H1 (cell line): Measurements from ENCODE around the gene KCNK3. TPM values are rescaled to one million over a fixed set of nuclear protein-coding genes. Genes with fewer than 3 reads are reported as not detected.
A peak's percentile ranks its signal among the peaks of the same experiment; 100 is the strongest.

ENCODE experiments used
- CTCF ChIA-PET: fragments of 300-600 bp; sonication (Branson Sonifier 250); formaldehyde crosslinking; loops from one replicate; lab custom pipeline; 2021; ENCODE audit not compliant: partially characterized antibody; lab: Charles Lee
- POLR2A ChIA-PET: fragments of 300-600 bp; sonication (Branson Sonifier 250); formaldehyde crosslinking; loops from one replicate; lab custom pipeline; 2021; ENCODE audit warnings: inconsistent platforms; ENCODE audit not compliant: partially characterized antibody; lab: Charles Lee
- DNase-seq, 2 experiments: peaks; one replicate each; pipeline versions ENCODE4 v3.0.0 to v3.0.0-alpha.2; 2010 to 2022; ENCODE audit warnings: low spot score in 2 of 2, low read depth in 1 of 2, mixed read lengths in 1 of 2
- FAIRE-seq: peaks from 2 replicates; lab custom pipeline; 2011; peaks lifted over from hg19 to GRCh38; lab: Jason Lieb, UNC
- H2AFZ ChIP-seq: 2 replicates; pipeline ENCODE4 v1.8.1; 2012; ENCODE audit warnings: low read length, inconsistent platforms
- H2AK5ac ChIP-seq: 2 replicates; pipeline ENCODE4 v1.6.1; 2013; ENCODE audit warnings: low read depth, low read length
- H2BK120ac ChIP-seq: replicated peaks from 2 replicates; pipeline ENCODE3; 2013; ENCODE audit warnings: low read depth, low read length, inconsistent platforms
- H2BK12ac ChIP-seq: 2 replicates; pipeline ENCODE4 v1.6.1; 2013; ENCODE audit warnings: low read depth, low read length
- H2BK15ac ChIP-seq: 2 replicates; pipeline ENCODE4 v1.6.1; 2013; ENCODE audit warnings: low read length
- H2BK20ac ChIP-seq: 2 replicates; pipeline ENCODE4 v1.6.1; 2013; ENCODE audit warnings: low read length
- H2BK5ac ChIP-seq: 2 replicates; pipeline ENCODE4 v1.6.1; 2013; ENCODE audit warnings: low read depth, low read length
- H3K14ac ChIP-seq: 2 replicates; pipeline ENCODE4 v1.6.1; 2013; ENCODE audit warnings: inconsistent platforms; ENCODE audit not compliant: insufficient read length
- H3K18ac ChIP-seq: 2 replicates; pipeline ENCODE4 v1.6.1; 2013; ENCODE audit warnings: low read length; ENCODE audit errors: extremely low read depth
- H3K23ac ChIP-seq: 2 replicates; pipeline ENCODE4 v1.6.1; 2013; ENCODE audit warnings: inconsistent platforms; ENCODE audit not compliant: insufficient read length
- H3K23me2 ChIP-seq: 2 replicates; pipeline ENCODE4 v1.6.1; 2013; ENCODE audit warnings: low read depth, low read length
- H3K27ac ChIP-seq: 2 replicates; pipeline ENCODE4 v1.6.1; 2011; ENCODE audit warnings: low read depth, low read length, inconsistent platforms
- H3K27me3 ChIP-seq, 4 experiments: replicated peaks in 1 of 4; 1 replicate in 1 of 4; 2 replicates in 3 of 4; pipeline versions ENCODE4 v1.6.1 to v1.8.1; 2011 to 2013; ENCODE audit warnings: low read length in 3 of 4, mild to moderate bottlenecking in 3 of 4, inconsistent platforms in 2 of 4, mixed read lengths in 2 of 4, moderate library complexity in 1 of 4; ENCODE audit not compliant: control insufficient read depth in 3 of 4, insufficient read depth in 3 of 4; ENCODE audit errors: extremely low read depth in 1 of 4
- H3K36me3 ChIP-seq, 4 experiments: 2 replicates each; pipeline versions ENCODE4 v1.6.1 to v1.8.1; 2011 to 2013; ENCODE audit warnings: mild to moderate bottlenecking in 4 of 4, low read length in 3 of 4, moderate library complexity in 2 of 4, control low read depth in 1 of 4, inconsistent platforms in 1 of 4; ENCODE audit not compliant: insufficient read depth in 4 of 4, control insufficient read depth in 2 of 4
- H3K4ac ChIP-seq: replicated peaks from 2 replicates; pipeline ENCODE3; 2013; ENCODE audit warnings: low read length, low read depth, mixed read lengths, inconsistent platforms; ENCODE audit not compliant: insufficient read length
- H3K4me1 ChIP-seq, 4 experiments: replicated peaks in 1 of 4; 1 replicate in 1 of 4; 2 replicates in 3 of 4; pipeline versions ENCODE4 v1.6.1 to v1.8.1; 2011 to 2013; ENCODE audit warnings: low read length in 3 of 4, inconsistent platforms in 2 of 4, mixed read lengths in 1 of 4; ENCODE audit not compliant: insufficient read depth in 4 of 4, control insufficient read depth in 3 of 4
- H3K4me2 ChIP-seq, 2 experiments: 2 replicates each; pipeline versions ENCODE4 v1.6.1 to v1.8.1; 2011 to 2013; ENCODE audit warnings: low read depth in 2 of 2, low read length in 2 of 2, control low read depth in 1 of 2, inconsistent platforms in 1 of 2, mild to moderate bottlenecking in 1 of 2; ENCODE audit not compliant: insufficient read depth in 1 of 2
- H3K4me3 ChIP-seq, 4 experiments: fragments of 200-600, 300-600 bp in 1 of 4; sonication (generic), shearing (Covaris generic), sonication (Bioruptor Twin) in 1 of 4; 2 replicates each; pipeline versions ENCODE4 v1.5.1 to v1.8.1; 2011 to 2016; ENCODE audit warnings: low read length in 4 of 4, low read depth in 3 of 4, control low read depth in 2 of 4, inconsistent platforms in 2 of 4, mild to moderate bottlenecking in 2 of 4, mixed read lengths in 1 of 4, moderate library complexity in 1 of 4; ENCODE audit not compliant: insufficient read depth in 2 of 4; ENCODE audit errors: extremely low read depth in 1 of 4
- H3K56ac ChIP-seq: replicated peaks from 2 replicates; pipeline ENCODE3; 2013; ENCODE audit warnings: low read depth, mild to moderate bottlenecking, mixed read lengths, low read length, inconsistent platforms; ENCODE audit not compliant: insufficient read length
- H3K79me1 ChIP-seq: 2 replicates; pipeline ENCODE4 v1.6.1; 2013; ENCODE audit warnings: low read depth, low read length, control low read depth
- H3K79me2 ChIP-seq, 2 experiments: 2 replicates each; pipeline versions ENCODE4 v1.6.1 to v1.8.1; 2012 to 2013; ENCODE audit warnings: low read length in 2 of 2, mild to moderate bottlenecking in 2 of 2, inconsistent platforms in 1 of 2; ENCODE audit not compliant: insufficient read depth in 2 of 2, control insufficient read depth in 1 of 2
- H3K9ac ChIP-seq, 4 experiments: replicated peaks in 1 of 4; 1 replicate in 1 of 4; 2 replicates in 3 of 4; pipeline versions ENCODE4 v1.6.1 to v1.8.1; 2011 to 2013; ENCODE audit warnings: low read depth in 3 of 4, low read length in 3 of 4, control low read depth in 2 of 4, mild to moderate bottlenecking in 2 of 4, moderate library complexity in 2 of 4, inconsistent platforms in 1 of 4; ENCODE audit errors: extremely low read depth in 1 of 4
- H3K9me3 ChIP-seq, 2 experiments: 2 replicates each; pipeline versions ENCODE4 v1.6.1 to v1.8.1; 2012 to 2013; ENCODE audit warnings: mild to moderate bottlenecking in 2 of 2, moderate library complexity in 2 of 2, control low read depth in 1 of 2, inconsistent platforms in 1 of 2, low read depth in 1 of 2, low read length in 1 of 2, mixed read lengths in 1 of 2; ENCODE audit not compliant: insufficient read depth in 2 of 2
- H4K20me1 ChIP-seq, 2 experiments: replicated peaks in 1 of 2; 2 replicates each; pipeline versions ENCODE3 to v1.8.1; 2011 to 2013; ENCODE audit warnings: inconsistent platforms in 2 of 2, low read length in 2 of 2, mild to moderate bottlenecking in 1 of 2; ENCODE audit not compliant: insufficient read depth in 2 of 2, control insufficient read depth in 1 of 2
- H4K5ac ChIP-seq: 2 replicates; pipeline ENCODE4 v1.6.1; 2013; ENCODE audit warnings: low read length, low read depth, mixed read lengths, inconsistent platforms; ENCODE audit not compliant: insufficient read length
- H4K8ac ChIP-seq: 2 replicates; pipeline ENCODE4 v1.8.0; 2013; ENCODE audit warnings: mild to moderate bottlenecking, moderate library complexity, low read length, inconsistent platforms; ENCODE audit not compliant: insufficient read depth; ENCODE audit errors: extremely low read depth
- H4K91ac ChIP-seq: replicated peaks from 2 replicates; pipeline ENCODE3; 2013; ENCODE audit warnings: low read length, mixed read lengths, inconsistent platforms; ENCODE audit not compliant: insufficient read length
- ASH2L ChIP-seq: fragments of 200-600, 300-600 bp; sonication (generic); IDR thresholded peaks from one replicate; pipeline ENCODE4 v1.7.1; 2017; ENCODE audit warnings: low read length
- EZH2 ChIP-seq: fragments of 200-600 bp; sonication (generic); IDR thresholded peaks from 2 replicates; pipeline ENCODE4 v1.7.1; 2012; ENCODE audit warnings: low read depth, mild to moderate bottlenecking, moderate library complexity, low read length, inconsistent platforms; ENCODE audit not compliant: severe bottlenecking
- JUND ChIP-seq: IDR thresholded peaks from 2 replicates; pipeline ENCODE4 v1.6.1; 2011; ENCODE audit warnings: mild to moderate bottlenecking, improper control_type of control experiment, low read length
- KDM5A ChIP-seq: fragments of 200-600 bp; IDR thresholded peaks from 2 replicates; pipeline ENCODE4 v1.7.1; 2012; ENCODE audit warnings: mild to moderate bottlenecking, low read length, inconsistent platforms, mixed read lengths
- NRF1 ChIP-seq: IDR thresholded peaks from 2 replicates; pipeline ENCODE4 v1.6.1; 2011; ENCODE audit warnings: mild to moderate bottlenecking, low read depth, low read length, improper control_type of control experiment
- SUZ12 ChIP-seq: fragments of 200-600 bp; sonication (generic); IDR thresholded peaks from 2 replicates; pipeline ENCODE4 v1.6.1; 2012; ENCODE audit warnings: mild to moderate bottlenecking, inconsistent platforms, low read length, moderate library complexity, mixed read lengths
- TAF1 ChIP-seq: IDR thresholded peaks from 2 replicates; pipeline ENCODE4 v1.6.1; 2011; ENCODE audit warnings: mild to moderate bottlenecking, low read depth, low read length
- TCF12 ChIP-seq: IDR thresholded peaks from 2 replicates; pipeline ENCODE4 v1.6.1; 2011; ENCODE audit warnings: low read depth, mild to moderate bottlenecking, low read length
- WGBS, 2 experiments: shearing (Covaris generic) in 1 of 2; methylation state at CpG; one replicate each; pipeline versions ENCODE4 v1.1.6 to v1.1.7; 2013 to 2015; ENCODE audit warnings: low lambda C conversion rate in 2 of 2, mixed read lengths in 2 of 2, inconsistent platforms in 1 of 2, low coverage in 1 of 2, missing lambda C conversion rate in 1 of 2; ENCODE audit not compliant: insufficient replicate concordance in 2 of 2, insufficient coverage in 1 of 2, insufficient read length in 1 of 2; ENCODE audit errors: extremely low coverage in 1 of 2, missing lambda C conversion rate in 1 of 2; 5-methylcytosine and 5-hydroxymethylcytosine counted together
- polyA plus RNA-seq, 7 experiments: library from polyadenylated mRNA; depleted of rRNA in 3 of 7; stranded (reverse) in 5 of 7; unstranded in 2 of 7; fragments of >200 nt in 5 of 7; fragments of 200-250 nt in 2 of 7; gene quantifications; 1 replicate in 5 of 7; 2 replicates in 1 of 7; 4 replicates in 1 of 7; pipeline versions ENCODE4 v1.2.1 to v1.2.3, GENCODE V29; 2011 to 2013; ENCODE audit warnings: missing spikeins in 2 of 7, mixed read lengths in 2 of 7
- total RNA-seq: library from RNA; stranded (reverse); fragmentation: NEBNext Ultra II Directional; extraction: Animal tissue kit (Norgen Biotek cat#: 25700); gene quantifications from 2 replicates; pipeline ENCODE4 v1.2.1, GENCODE V29; 2021

Gene KCNK3
- total and polyA plus RNA-seq, 2 of the 8 experiments (the other 6 are each of a cell fraction or from before 2014, with no cell fraction given) = 0.29 to 0.30 TPM

- Histone ChIP-seq H4K8ac (no peak overlapping the region), H3K27me3 (peaks cover 0 to 6% (median 0%) of the 10 kb centered on the region in 4 experiments; a peak in 2 of 7 replicates), H3K9me3 (no peaks in the 10 kb centered on the region), H3K4ac (no peak overlapping the region), H2AK5ac (no peak overlapping the region), H3K4me1 (peaks cover 0 to 16% (median 10%) of the 10 kb centered on the region in 4 experiments; a peak in 6 of 7 replicates), H4K5ac (no peak overlapping the region), H3K79me2 (peaks cover 0 to 2% of the 10 kb centered on the region in 2 experiments; a peak in 1 of 4 replicates), H3K23ac (no peak overlapping the region), H3K36me3 (no peaks in the 10 kb centered on the region), H2AFZ (no peak overlapping the region), H2BK5ac (no peak overlapping the region), H3K14ac (no peak overlapping the region), H3K9ac (no peak overlapping the region), H2BK20ac (no peak overlapping the region), H4K20me1 (peaks cover 1 to 5% of the 10 kb centered on the region in 2 experiments), H3K56ac (no peak overlapping the region), H2BK12ac (0 out of 2 replicates have a peak overlapping the region, but pooled peaks have one; percentile 29), H3K4me2 (no peak overlapping the region), H3K27ac (no peak overlapping the region), H2BK120ac (no peak overlapping the region), H3K18ac (no peak overlapping the region), H3K79me1 (no peaks in the 10 kb centered on the region; the same call in 1 of the 2 replicates), H3K4me3 (no peak overlapping the region), H2BK15ac (no peak overlapping the region), H4K91ac (no peak overlapping the region), H3K23me2 (peaks cover 3% of the 10 kb centered on the region; the same call in 1 of the 2 replicates)
- ChIA-PET POLR2A (interaction anchor here (1.1 kb wide), 1 partner anchor 12 kb away, joined by 3 read pairs; no protein-coding TSS in a partner anchor), CTCF (interaction anchor here (1.1 to 1.5 kb wide), 3 partner anchors 18 to 221 kb away, joined by 3 to 5 read pairs (median 4); no protein-coding TSS in a partner anchor)
- TF ChIP-seq NRF1 (no peak), TCF12 (no peak), ASH2L (no peak), JUND (no peak), KDM5A (no peak), EZH2 (no peak), SUZ12 (no peak), TAF1 (no peak)
- WGBS, 2 experiments = 92% methylated on average over 10 of the region's 10 CpGs; no CpG with 5 or more reads in 1 of the 2 experiments
- no peak for DNase-seq
- FAIRE-seq = no peak
Observed at GRCh38 chr2:26763019-26763418, 70.5 kb downstream of the KCNK3 start.
